ENCODE data around the gene CENPM. TPM values are rescaled to one million over a fixed set of nuclear protein-coding genes. Genes with fewer than 3 reads are reported as not detected.
A peak's percentile ranks its signal among the peaks of the same experiment; 100 is the strongest.

The CENPM gene
- total and polyA plus RNA-seq, 2 experiments from 2014 or later, result 50.0 to 61.6 TPM

GRCh38 chr22:41952713-41953112 lies 5.8 kb upstream of the CENPM start (continued):
- TF ChIP-seq ZNF462 (CRISPR knock-in tag; IDR thresholded peaks at IDR 0.05) (no peak), JUNB (IDR thresholded peaks at IDR 0.05; ENCODE audit: unreplicated experiment) (no peak), ZNF114 (CRISPR knock-in tag; IDR thresholded peaks at IDR 0.05) (no peak), ETS1 (IDR thresholded peaks at IDR 0.05) (no peak), CREB1 (CRISPR knock-in tag; IDR thresholded peaks at IDR 0.05; ENCODE audit: low read depth) (no peak)

- H3K4me3 Mint-ChIP-seq, result no peak within 1 kb of the TSS
- H3K27ac ChIP-seq (ENCODE audit: low read depth), result no peak within 1 kb of the TSS
- H3K27me3 ChIP-seq (ENCODE audit: insufficient read depth), result 0 out of 2 replicates have a peak, but pooled peaks cover 3% of the 10 kb centered on the region
- ATAC-seq (peak; percentile 66), DNase-seq (ENCODE audit: low spot score) (peak; percentile 87)
- no peaks in the 10 kb centered on the region for H3K9me2 ChIP-seq (ENCODE audit: insufficient read depth)
- 0 out of 2 replicates have a peak, but pooled peaks cover 6% of the 10 kb centered on the region for H3F3A ChIP-seq (replicated peaks; ENCODE audit: low read depth)
- H3K4me1 ChIP-seq (ENCODE audit: insufficient read depth), result peaks cover 12% of the 10 kb centered on the region
- no peaks in the 10 kb centered on the region for H3K36me3 ChIP-seq (ENCODE audit: insufficient read depth)
- peaks cover 15% of the 10 kb centered on the region for H3K4me1 Mint-ChIP-seq
- H3K79me2 ChIP-seq (replicated peaks; ENCODE audit: insufficient read depth), result no peaks in the 10 kb centered on the region
- no peaks in the 10 kb centered on the region; the same call in 2 of the 3 replicates for H3K36me3 Mint-ChIP-seq (ENCODE audit: low read depth)
- H3K27ac Mint-ChIP-seq, result no peak within 1 kb of the TSS
- TF ChIP-seq CREB1 (CRISPR knock-in tag; IDR thresholded peaks at IDR 0.05; ENCODE audit: low read depth), result no peak
- TF ChIP-seq REST (IDR thresholded peaks at IDR 0.05; ENCODE audit: unreplicated experiment), result no peak
- peak; percentile 20 to 47; a peak in 2 of 4 replicates for TF ChIP-seq CTCF (conservative IDR thresholded peaks at IDR 0.05; ENCODE audit: low read depth in 2 of 2)
- TF ChIP-seq EZH2 (IDR thresholded peaks at IDR 0.05; ENCODE audit: low read depth, unreplicated experiment), result no peak
- TF ChIP-seq POLR2AphosphoS5 (IDR thresholded peaks at IDR 0.05; ENCODE audit: low read depth), result no peak
- TF ChIP-seq ZNF331 (CRISPR knock-in tag; IDR thresholded peaks at IDR 0.05; ENCODE audit: low read depth), result no peak
- no peak for TF ChIP-seq ETS1 (IDR thresholded peaks at IDR 0.05)
- H4K20me1 ChIP-seq (replicated peaks; ENCODE audit: insufficient read depth), result no peaks in the 10 kb centered on the region; the same call in 1 of the 2 replicates
- H2AFZ ChIP-seq, result peak within 1 kb of the TSS; percentile 28; the same call in 1 of the 2 replicates
- no peak within 1 kb of the TSS for H3K4me3 ChIP-seq
- H3K9me3 Mint-ChIP-seq, result no peaks in the 10 kb centered on the region
- peak within 1 kb of the TSS; percentile 67 for H3K4me2 ChIP-seq
- H3K27me3 Mint-ChIP-seq (ENCODE audit: insufficient read depth, low read depth, poor library complexity), result peaks cover 17% of the 10 kb centered on the region
Measured at GRCh38 chr22:41951898-41952474, 5.0 kb upstream of the CENPM start, which contains the start of gene SMIM45. SMIM45 (plus strand) TSS chr22:41952150.

Measured in GM23338 (cell line).